Type B pancreatic cell (in vitro differentiated cells): ENCODE results near the gene PIAS2. TPM values are rescaled to one million over a fixed set of nuclear protein-coding genes. Genes with fewer than 3 reads are reported as not detected.

Source experiments
- DNase-seq: peaks from one replicate; pipeline ENCODE4 v3.0.0; 2021; ENCODE audit warnings: mixed read lengths; ENCODE audit not compliant: unreplicated experiment; ENCODE audit errors: extremely low spot score
- H3K27ac Mint-ChIP-seq: 2 replicates; pipeline ENCODE4 v1.8.0; 2021; ENCODE audit warnings: mild to moderate bottlenecking, mixed read lengths
- H3K27me3 Mint-ChIP-seq: 2 replicates; pipeline ENCODE4 v1.8.0; 2021; ENCODE audit warnings: mixed read lengths
- H3K36me3 Mint-ChIP-seq: 2 replicates; pipeline ENCODE4 v1.8.0; 2021; ENCODE audit warnings: mixed read lengths
- H3K4me1 Mint-ChIP-seq: one replicate; pipeline ENCODE4 v1.8.0; 2021; ENCODE audit warnings: mixed read lengths; ENCODE audit not compliant: unreplicated experiment
- H3K4me3 Mint-ChIP-seq: 2 replicates; pipeline ENCODE4 v1.8.0; 2021; ENCODE audit warnings: mild to moderate bottlenecking, mixed read lengths
- H3K9me3 Mint-ChIP-seq: 2 replicates; pipeline ENCODE4 v1.8.0; 2021; ENCODE audit warnings: mixed read lengths
- CTCF ChIP-seq: fragments of 200-600 bp; sonication (generic); conservative IDR thresholded peaks from 2 replicates; pipeline ENCODE4 v1.5.0; 2021; ENCODE audit warnings: antibody characterized with exemption, mild to moderate bottlenecking
- total RNA-seq: library from RNA; stranded (reverse); gene quantifications from 2 replicates; pipeline ENCODE4 v1.2.1, GENCODE V29; 2021; ENCODE audit warnings: low replicate concordance

Gene PIAS2
- total RNA-seq, 1 donor from 2014 or later: 37.6 TPM

DNA sequence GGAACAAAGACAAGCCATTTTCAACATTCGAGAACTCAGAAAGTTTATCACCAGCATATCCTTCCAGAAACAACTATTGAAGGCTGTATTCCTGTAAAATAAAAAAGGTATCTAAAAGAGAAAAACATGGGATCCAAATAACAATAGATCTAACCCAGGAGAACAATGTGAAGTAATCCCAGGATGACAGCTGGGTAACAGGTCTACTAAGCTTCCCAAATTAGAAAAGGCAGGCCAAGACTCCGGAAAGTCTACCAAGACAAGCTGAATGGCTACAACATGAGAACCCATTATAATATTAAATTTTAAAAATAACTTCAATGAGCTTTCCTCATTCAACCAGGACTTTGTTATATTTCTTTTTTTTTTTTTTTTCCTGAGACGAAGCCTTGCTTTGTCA, 6.5 kb downstream of the PIAS2 start:
- peaks cover 15% of the 10 kb centered on the region for H3K4me1 Mint-ChIP-seq
- peaks cover 4% of the 10 kb centered on the region for H3K9me3 Mint-ChIP-seq
- no peak for TF ChIP-seq CTCF
- no peak for DNase-seq
- H3K27me3 Mint-ChIP-seq: no peaks in the 10 kb centered on the region
- peaks cover 8% of the 10 kb centered on the region for H3K36me3 Mint-ChIP-seq
- H3K4me3 Mint-ChIP-seq: no peak overlapping the region
- H3K27ac Mint-ChIP-seq: no peak overlapping the region

- Mint-ChIP-seq H3K27ac (no peak overlapping the region), H3K27me3 (no peaks in the 10 kb centered on the region), H3K4me3 (no peak overlapping the region), H3K36me3 (peaks cover 8% of the 10 kb centered on the region), H3K4me1 (peaks cover 10% of the 10 kb centered on the region), H3K9me3 (peaks cover 4% of the 10 kb centered on the region)
- no peak for TF ChIP-seq CTCF
- no peak for DNase-seq
These were observed 7.8 kb downstream of the PIAS2 start for GRCh38 chr18:46909497-46909896.

DNA sequence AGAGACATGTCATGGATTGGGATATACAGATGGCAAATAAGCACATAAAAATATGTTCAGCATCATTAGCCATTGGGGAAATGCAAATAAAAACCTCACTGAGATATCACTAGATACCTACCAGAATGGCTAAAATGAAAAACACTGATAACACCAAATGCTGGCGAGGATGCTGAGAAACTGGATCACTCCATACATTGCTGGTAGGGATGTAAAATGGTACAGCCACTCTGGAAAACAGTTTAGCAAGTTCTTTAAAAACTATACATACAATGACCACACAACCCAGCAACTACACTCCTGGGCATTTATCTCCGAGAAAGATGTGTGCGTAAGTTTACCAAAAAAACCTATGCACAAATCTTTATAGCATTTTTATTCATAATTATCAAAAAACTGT, 13.9 kb downstream of the PIAS2 start:
- Mint-ChIP-seq H3K27ac (no peak overlapping the region), H3K4me1 (peaks cover 7% of the 10 kb centered on the region), H3K9me3 (peaks cover 4% of the 10 kb centered on the region), H3K4me3 (no peak overlapping the region), H3K27me3 (no peaks in the 10 kb centered on the region), H3K36me3 (peaks cover 33% of the 10 kb centered on the region)
- no peak for TF ChIP-seq CTCF
- no peak for DNase-seq

GRCh38 chr18:46899274-46899948, 17.9 kb downstream of the PIAS2 start:
- H3K36me3 Mint-ChIP-seq: peaks cover 28% of the 10 kb centered on the region
- DNase-seq: no peak
- TF ChIP-seq CTCF: no peak
- no peaks in the 10 kb centered on the region for H3K9me3 Mint-ChIP-seq
- no peak overlapping the region for H3K4me3 Mint-ChIP-seq
- no peaks in the 10 kb centered on the region for H3K27me3 Mint-ChIP-seq
- H3K4me1 Mint-ChIP-seq: peaks cover 7% of the 10 kb centered on the region
- no peak overlapping the region for H3K27ac Mint-ChIP-seq

- Mint-ChIP-seq H3K4me1 (peaks cover 8% of the 10 kb centered on the region), H3K4me3 (no peak overlapping the region), H3K9me3 (peaks cover 4% of the 10 kb centered on the region), H3K36me3 (peaks cover 34% of the 10 kb centered on the region), H3K27me3 (no peaks in the 10 kb centered on the region), H3K27ac (no peak overlapping the region)
- no peak for TF ChIP-seq CTCF
- no peak for DNase-seq
These were observed 23.2 kb downstream of the PIAS2 start for GRCh38 chr18:46894124-46894523.
